Adrenal gland (tissue), 5 donors: Measurements from ENCODE around the gene ENTREP1.

Experiments used
- CTCF ChIP-seq, 6 experiments: fragments of 450-650 bp in 4 of 6; fragments of 200-600 bp in 2 of 6; sonication (generic) in 1 of 6; IDR thresholded peaks; 1 replicate in 5 of 6; 2 replicates in 1 of 6; pipeline versions ENCODE4 v1.5.1 to v1.8.0; 2016 to 2021; ENCODE audit warnings: antibody characterized with exemption in 6 of 6, mild to moderate bottlenecking in 2 of 6, moderate library complexity in 1 of 6
- POLR2A ChIP-seq, 2 donors: fragments of 450-650 bp; IDR thresholded peaks; one replicate each; pipeline ENCODE4 v1.6.1; 2017; ENCODE audit warnings: antibody characterized with exemption in 2 of 2, mild to moderate bottlenecking in 2 of 2, moderate library complexity in 1 of 2
- donor health status: DM: no; HTN: no; CAD: no.

- TF ChIP-seq POLR2A (IDR thresholded peaks at IDR 0.05) (no peak), CTCF (IDR thresholded peaks at IDR 0.05) (no peak)
Measured at GRCh38 chr9:69420611-69421270, 95.7 kb downstream of the ENTREP1 start.
